Measurements from ENCODE around the gene AP2M1. TPM values are rescaled to one million over a fixed set of nuclear protein-coding genes. Genes with fewer than 3 reads are reported as not detected.
"Not testable (repeated sequence)": the region's sequence is repeated elsewhere in the genome, so short reads cannot be mapped to it uniquely, and the experiment has no call there.

The AP2M1 gene
- total RNA-seq = 100 to 1,000 TPM; 278 to 314 TPM
- long read RNA-seq, transcript AP2M1-207 (10 exons, 1,950 nt) = minor isoform, 6 of 566 reads
- long read RNA-seq, transcript AP2M1-202 (11 exons, 2,091 nt) = major isoform, 43 of 566 reads
- long read RNA-seq, partial matches to known transcripts = 48 of 566 reads
- long read RNA-seq, other reads (novel, unspliced or antisense) = 469 of 566 reads

GRCh38 chr3:184174646-184175492 is at the start of gene AP2M1:
Gene AP2M1 (plus strand): TSS chr3:184174855. CDS start chr3:184176994, 2,139 bp downstream.
- intact Hi-C loops (cut with DNase I) = no loop called here
- DNase-seq (peak; percentile 98), ATAC-seq (peak; percentile 92 to 95)

- intact Hi-C loops (cut with DNase I) = loop anchor here in 1 of 2 donors (5.0 kb wide), 1 partner anchor 94 kb away; the partner anchor contains the start of gene HTR3D
- DNase-seq (no peak), ATAC-seq (no peak)
Measured at GRCh38 chr3:184126006-184126405, 48.6 kb upstream of the AP2M1 start.

DNA sequence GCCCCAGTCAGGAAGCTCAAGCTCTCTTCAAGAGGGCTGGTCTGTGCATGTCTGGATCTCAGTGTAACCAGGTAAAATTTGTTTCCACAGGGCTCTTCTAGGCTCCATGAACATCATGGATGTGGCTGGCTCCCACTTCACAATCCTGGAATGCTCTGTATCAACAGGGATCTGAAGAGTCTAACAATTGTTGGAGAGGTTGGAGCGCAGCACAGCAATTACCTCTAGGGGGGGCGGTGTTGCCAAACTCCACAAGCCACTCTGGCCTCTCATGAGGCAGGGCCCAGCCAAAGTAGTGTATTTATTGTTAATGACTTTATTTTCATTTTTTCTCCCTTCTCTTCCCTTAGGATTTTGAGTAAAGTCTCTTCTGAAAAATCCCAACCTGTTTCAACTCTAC is 45.6 kb upstream of the AP2M1 start:
- intact Hi-C loops (cut with DNase I) = loop anchor here in 1 of 2 donors (5.0 kb wide), 1 partner anchor 97 kb away; the partner anchor contains the start of gene HTR3D
- peak in 1 of 2 donors; percentile 49 for ATAC-seq

DNA sequence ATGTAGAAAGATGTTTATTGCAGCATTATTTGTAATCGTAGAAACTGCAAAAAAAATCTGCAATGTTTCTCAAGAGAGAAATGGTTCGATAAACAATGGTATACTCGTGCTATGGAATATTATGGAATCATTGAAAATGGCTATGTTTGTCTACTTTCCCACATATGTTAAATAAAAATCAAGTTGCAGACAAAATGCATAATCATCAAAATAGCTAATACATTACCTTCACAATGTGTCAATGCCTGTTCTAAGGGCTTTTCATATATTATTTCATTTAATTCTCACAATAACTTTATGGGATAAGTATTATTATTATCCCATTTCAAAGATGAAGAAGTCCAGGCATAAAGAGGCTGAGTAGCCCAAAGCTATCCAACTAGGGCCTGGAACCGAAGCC is 41.7 kb upstream of the AP2M1 start:
- intact Hi-C loops (cut with DNase I) = loop anchor here in 1 of 2 donors (5.0 kb wide), 1 partner anchor 54 kb away; the partner anchor contains the start of gene ABCF3
- ATAC-seq (no peak), DNase-seq (no peak)

More for the DNA sequence above, 45.6 kb upstream of the AP2M1 start:
- DNase-seq = peak; percentile 31

- intact Hi-C loops (cut with DNase I) = loop anchor here in 1 of 2 donors (2.0 to 5.0 kb wide), 2 partner anchors 53 to 117 kb away; partner anchors contain the start of genes ABCC5 and ABCF3
- ATAC-seq (peak; percentile 85 to 89), DNase-seq (peak; percentile 91)
Measured at GRCh38 chr3:184133840-184134745, 40.6 kb upstream of the AP2M1 start.

DNA sequence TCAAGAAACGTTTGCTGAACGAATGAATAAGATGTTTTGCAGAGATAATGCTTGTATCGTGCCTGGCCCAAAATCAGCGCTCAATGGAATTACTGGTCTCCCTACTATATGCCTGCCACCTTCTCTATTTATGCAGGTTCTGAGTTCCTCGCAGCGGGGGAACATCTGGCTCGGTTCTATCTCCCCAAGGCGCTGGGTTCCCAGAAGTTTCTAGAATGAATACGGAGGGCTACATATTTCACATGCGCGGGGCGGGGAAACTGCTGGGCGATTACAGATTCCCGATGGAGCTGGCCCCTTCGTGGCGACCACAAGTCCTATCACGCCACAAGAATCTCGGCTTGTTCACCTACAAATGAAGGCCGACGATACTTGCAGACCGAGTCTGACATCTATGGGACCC is 39.9 kb upstream of the AP2M1 start:
- intact Hi-C loops (cut with DNase I) = loop anchor here in 1 of 2 donors (2.0 to 5.0 kb wide), 2 partner anchors 53 to 118 kb away; partner anchors contain the start of genes ABCC5 and ABCF3
- DNase-seq = no peak
- ATAC-seq = peak; percentile 8

- DNase-seq = peak; percentile 94
- intact Hi-C loops (cut with DNase I) = loop anchor here in 1 of 2 donors (2.0 kb wide), 1 partner anchor 119 kb away; the partner anchor contains the start of gene ABCC5
- peak; percentile 95 to 96 for ATAC-seq
Measured at GRCh38 chr3:184135149-184135910, 39.3 kb upstream of the AP2M1 start, which contains the start of gene EIF2B5. Gene EIF2B5 (plus strand): TSS chr3:184135358. CDS start chr3:184135386, 28 bp downstream.

GRCh38 chr3:184135911-184136260 is 38.8 kb upstream of the AP2M1 start:
- ATAC-seq (no peak), DNase-seq (no peak)
- intact Hi-C loops (cut with DNase I) = loop anchor here in 1 of 2 donors (2.0 kb wide), 1 partner anchor 119 kb away; the partner anchor contains the start of gene ABCC5

GRCh38 chr3:184140436-184140835 is 34.2 kb upstream of the AP2M1 start:
- ATAC-seq = no peak
- intact Hi-C loops (cut with DNase I) = no loop called here
- DNase-seq = no peak

GRCh38 chr3:184142199-184142598 is 32.5 kb upstream of the AP2M1 start:
- no peak for DNase-seq
- ATAC-seq = no peak
- intact Hi-C loops (cut with DNase I) = no loop called here

- no peak for ATAC-seq
- intact Hi-C loops (cut with DNase I) = no loop called here
Measured at GRCh38 chr3:184143327-184143726, 31.3 kb upstream of the AP2M1 start.

DNA sequence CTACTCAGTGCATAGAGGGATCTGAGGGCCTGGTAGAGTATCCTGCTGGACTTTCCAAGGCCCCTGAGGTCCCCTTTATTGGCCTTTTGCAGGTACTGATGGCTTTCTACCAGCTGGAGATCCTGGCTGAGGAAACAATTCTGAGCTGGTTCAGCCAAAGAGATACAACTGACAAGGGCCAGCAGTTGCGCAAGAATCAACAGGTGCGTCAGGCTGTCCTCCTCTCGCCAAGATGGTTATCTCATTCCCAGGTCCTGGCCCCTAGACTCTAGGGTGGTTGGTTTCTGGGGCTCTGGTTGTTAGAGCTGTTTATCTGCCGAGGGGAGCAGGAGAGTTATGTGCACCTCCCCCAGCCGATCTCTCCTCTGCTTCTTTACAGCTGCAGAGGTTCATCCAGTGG is 30.1 kb upstream of the AP2M1 start:
- ATAC-seq (no peak), DNase-seq (no peak)
- intact Hi-C loops (cut with DNase I) = no loop called here

More at GRCh38 chr3:184143327-184143726, 31.3 kb upstream of the AP2M1 start:
- no peak for DNase-seq

GRCh38 chr3:184145111-184145524 is 29.5 kb upstream of the AP2M1 start:
- DNase-seq (no peak), ATAC-seq (peak; percentile 66 to 85)
- intact Hi-C loops (cut with DNase I) = no loop called here

- ATAC-seq (no peak), DNase-seq (no peak)
- intact Hi-C loops (cut with DNase I) = no loop called here
Measured at GRCh38 chr3:184145751-184146270, 28.8 kb upstream of the AP2M1 start.

GRCh38 chr3:184148076-184148475 is 26.6 kb upstream of the AP2M1 start:
- no peak for DNase-seq
- ATAC-seq = no peak
- intact Hi-C loops (cut with DNase I) = no loop called here

- no peak for ATAC-seq
- intact Hi-C loops (cut with DNase I) = no loop called here
Measured at GRCh38 chr3:184149123-184149522, 25.5 kb upstream of the AP2M1 start.

GRCh38 chr3:184149770-184150169 is 24.9 kb upstream of the AP2M1 start:
- ATAC-seq, DNase-seq: not testable (repeated sequence)
- intact Hi-C loops (cut with DNase I) = loop anchor here in 1 of 2 donors (10.0 kb wide), 1 partner anchor 95 kb away; the partner anchor contains the start of genes ALG3 and EEF1AKMT4

More at GRCh38 chr3:184149123-184149522, 25.5 kb upstream of the AP2M1 start:
- DNase-seq = no peak
